NCI-H2196 treated with DMSO at 0.1 percent for 48 hours (cell line): ENCODE measurements around the gene BEGAIN.
A peak's percentile ranks its signal among the peaks of the same experiment; 100 is the strongest.

ENCODE experiments used
- DNase-seq: peaks from one replicate; lab custom pipeline; 2025; ENCODE audit not compliant: unreplicated experiment; lab: John Stamatoyannopoulos, UW

The BEGAIN gene

DNA sequence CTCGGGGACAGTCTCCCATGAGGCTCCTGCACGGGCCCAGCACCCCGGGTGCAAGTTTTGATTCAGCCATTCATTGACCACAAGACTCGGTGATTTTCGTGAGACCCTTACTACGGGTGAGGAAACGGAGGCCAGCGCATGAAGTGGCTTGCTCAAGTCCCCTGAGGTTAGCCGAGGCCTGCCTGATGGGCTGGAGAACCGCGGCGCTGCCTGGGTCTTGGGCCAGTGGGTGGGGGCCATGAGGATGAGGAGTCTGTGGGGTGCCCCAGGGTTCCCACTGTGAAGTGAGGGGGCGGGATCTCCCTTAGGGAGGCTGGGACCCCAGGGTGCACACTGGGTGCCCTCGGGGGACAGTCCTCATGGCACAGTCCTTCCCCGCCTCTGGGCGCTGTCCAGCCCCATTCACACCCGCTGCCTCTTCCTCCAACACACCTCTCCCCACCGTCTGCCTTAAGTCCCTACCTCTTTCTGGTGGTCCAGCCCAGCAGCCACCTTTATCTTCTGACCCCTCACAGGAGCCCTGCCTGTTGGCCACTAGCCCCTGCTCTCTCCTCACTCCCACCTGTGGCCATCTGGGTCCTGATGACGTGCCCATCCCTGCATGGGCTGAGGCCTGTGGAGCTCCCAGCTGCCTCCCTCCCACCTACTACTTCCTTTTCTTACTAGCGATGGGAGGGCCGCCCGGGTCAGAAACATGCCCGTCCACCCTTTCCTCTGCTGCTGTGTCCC lies 16.3 kb downstream of the BEGAIN start:
- no peak for DNase-seq

GRCh38 chr14:100569734-100570286 lies 17.4 kb downstream of the BEGAIN start:
- no peak for DNase-seq

- no peak for DNase-seq
Measured at GRCh38 chr14:100568998-100569733, 18.1 kb downstream of the BEGAIN start.

DNA sequence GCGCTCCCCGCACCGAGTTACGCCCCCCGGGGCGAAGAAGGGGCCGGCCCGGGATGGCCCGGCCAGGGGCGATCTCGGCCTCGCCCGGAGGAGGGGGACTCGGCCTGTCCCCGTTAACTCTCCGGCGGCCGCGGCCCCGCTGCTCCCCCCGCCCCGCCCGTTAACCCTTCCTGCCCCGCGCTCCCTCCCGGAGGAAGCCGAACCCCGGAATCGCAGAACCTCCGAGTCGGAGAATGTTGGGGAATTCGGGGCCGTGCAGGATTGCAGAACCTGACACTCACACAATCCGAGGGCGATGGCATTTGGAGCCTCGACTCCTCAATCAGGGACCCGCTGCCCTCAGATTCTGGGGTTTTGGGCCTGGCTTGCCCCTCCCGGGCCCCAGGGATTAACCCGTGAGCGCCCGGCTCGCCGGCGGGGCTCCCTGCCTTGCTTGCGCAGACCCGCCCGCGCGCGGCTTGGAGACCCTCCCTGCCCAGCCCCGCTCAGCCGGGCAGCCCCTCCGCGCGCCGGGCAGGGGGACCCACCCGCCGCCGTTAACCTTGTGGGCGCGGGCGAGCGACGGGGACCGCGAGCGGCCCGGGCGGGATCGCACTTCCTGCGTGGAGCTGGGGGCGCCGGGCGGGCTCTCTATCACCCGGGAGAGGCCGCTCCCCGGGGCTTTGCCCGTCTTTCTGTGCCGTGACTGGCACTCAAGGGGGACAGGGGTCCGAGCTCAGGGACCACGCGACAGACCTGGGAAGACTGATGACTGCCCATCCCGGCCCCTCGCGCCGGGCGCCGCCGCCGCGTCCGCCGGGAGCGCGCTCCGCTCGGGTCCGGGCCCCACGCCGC lies 18.8 kb downstream of the BEGAIN start:
- DNase-seq, result no peak

GRCh38 chr14:100567877-100568163 lies 19.4 kb downstream of the BEGAIN start:
- DNase-seq, result no peak

DNA sequence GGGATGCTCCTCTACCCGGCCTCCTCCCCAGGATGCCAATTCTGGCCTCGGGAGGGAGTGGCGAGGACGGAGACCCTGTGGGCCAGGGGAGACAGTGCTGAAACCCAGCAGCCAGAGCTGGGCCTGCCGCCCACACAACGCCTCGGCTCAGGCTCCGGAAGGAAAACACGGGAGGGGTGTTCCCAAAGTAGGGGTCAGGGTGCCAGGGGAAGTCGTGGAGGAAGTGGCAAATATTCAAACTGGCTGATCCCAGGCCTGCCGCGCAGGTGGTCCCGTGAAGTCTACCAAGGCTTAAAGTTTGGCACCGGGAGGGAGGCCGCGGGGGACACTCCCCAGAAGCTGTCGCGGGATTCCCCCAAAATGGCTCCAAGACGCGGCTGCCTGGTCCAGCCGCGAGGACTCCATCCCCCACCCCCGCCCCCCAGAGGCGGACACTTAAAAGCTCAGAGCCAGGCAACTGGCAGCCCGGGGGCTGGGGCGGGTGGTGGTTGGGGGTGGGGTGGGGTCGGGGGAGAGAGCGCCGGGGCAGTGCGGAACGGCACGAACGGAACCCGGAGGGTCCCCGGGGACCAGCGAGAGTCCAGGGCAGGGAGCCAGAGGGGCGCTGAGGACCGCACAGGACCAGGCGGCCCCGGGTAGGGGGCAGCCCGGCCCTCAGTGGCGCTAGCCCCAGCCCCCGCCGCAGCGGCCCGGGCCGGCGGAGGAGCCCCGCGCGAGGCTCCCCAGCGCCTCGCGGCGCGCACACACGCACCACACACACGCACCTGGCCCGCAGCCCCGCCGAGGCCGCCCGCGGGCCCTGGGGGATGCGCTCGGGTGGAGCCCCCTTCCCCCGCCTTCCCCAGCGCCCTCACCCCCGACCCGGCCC lies 20.0 kb downstream of the BEGAIN start:
- no peak for DNase-seq

GRCh38 chr14:100566586-100566985 lies 20.6 kb downstream of the BEGAIN start:
- DNase-seq, result no peak

DNA sequence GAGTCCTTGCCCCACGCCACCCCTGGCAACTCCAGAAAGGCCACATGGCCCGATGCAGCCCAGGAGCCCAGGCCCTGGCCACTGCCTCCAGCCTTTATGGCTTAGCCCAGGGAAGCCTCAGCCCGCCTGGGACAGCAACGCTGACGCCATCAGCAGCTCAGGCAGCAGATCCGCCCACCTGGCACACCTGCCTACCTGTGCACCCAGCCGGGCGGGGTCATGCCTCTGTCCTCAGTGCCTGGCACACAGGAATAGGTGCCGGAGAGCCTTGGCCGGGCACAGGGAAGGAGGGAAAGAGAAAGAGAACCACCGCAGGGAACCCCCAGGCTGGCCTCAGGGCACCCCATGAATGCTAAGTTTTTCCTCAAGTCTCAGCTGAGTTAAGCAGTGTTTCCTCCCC lies 21.1 kb downstream of the BEGAIN start:
- DNase-seq, result no peak

DNA sequence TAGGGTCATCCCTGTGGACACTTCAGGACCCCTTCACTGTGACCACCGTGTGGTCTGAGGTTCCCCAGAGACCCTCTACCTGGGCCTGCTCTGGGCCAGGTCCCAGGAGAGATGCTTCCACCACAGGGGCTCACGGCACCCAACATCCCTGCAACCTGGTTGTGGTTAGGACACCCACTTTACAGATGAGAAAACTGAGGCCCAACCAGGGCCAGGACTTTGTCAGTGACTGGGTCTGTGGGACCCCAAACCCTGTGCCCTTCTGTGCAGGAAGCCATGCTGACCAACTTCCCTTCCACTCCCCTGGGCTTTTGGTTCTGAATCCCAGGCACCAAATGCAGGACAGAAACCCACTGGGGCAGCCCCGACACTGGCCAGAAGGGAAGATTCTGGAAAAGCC lies 21.6 kb downstream of the BEGAIN start:
- DNase-seq, result no peak

DNA sequence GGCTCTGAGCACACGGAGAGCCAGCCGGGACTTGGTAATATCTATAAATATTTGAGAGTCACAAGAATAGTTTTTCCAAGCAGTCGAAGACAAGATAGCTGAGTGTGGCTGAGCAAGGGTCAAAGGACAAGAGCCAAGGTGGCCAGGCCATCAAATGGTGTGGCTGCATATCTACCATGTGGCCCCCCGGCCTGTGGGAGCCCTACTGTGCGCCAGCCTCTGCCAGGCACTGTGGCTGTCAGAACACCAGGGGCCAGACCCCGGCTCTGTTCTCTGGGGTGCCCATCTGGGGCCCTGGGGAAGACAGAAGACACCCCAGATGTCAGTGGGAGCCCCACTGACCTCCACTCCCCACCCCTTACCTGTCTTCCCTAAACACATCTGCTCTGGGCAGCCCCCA lies 22.7 kb downstream of the BEGAIN start:
- DNase-seq, result no peak

- no peak for DNase-seq
Measured at GRCh38 chr14:100562751-100563150, 24.5 kb downstream of the BEGAIN start.

GRCh38 chr14:100561005-100561404 lies 26.2 kb downstream of the BEGAIN start:
- DNase-seq, result no peak

DNA sequence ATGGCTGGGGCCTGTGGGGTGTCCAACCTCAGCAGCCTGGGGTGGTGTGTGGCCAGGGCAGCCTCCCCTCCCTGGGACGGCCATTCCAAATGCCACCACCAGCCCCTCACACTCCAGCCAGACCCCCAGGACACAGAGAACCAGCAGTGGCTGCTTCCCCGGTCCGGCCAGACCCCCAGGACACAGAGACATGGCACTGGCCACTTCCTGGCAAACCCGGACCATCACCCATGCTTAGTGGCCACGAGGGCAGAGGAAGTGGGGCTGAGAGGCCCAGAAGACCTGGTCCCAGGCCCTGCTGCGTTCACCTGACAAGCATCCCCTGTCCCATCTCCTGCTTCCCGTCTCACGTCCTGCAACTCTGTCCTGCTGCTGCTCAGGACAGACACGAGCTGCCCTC lies 26.7 kb downstream of the BEGAIN start:
- DNase-seq, result no peak

- DNase-seq, result no peak
Measured at GRCh38 chr14:100559455-100559854, 27.8 kb downstream of the BEGAIN start.

- no peak for DNase-seq
Measured at GRCh38 chr14:100558966-100559365, 28.3 kb downstream of the BEGAIN start.

- no peak for DNase-seq
Measured at GRCh38 chr14:100558226-100558625, 29.0 kb downstream of the BEGAIN start.

DNA sequence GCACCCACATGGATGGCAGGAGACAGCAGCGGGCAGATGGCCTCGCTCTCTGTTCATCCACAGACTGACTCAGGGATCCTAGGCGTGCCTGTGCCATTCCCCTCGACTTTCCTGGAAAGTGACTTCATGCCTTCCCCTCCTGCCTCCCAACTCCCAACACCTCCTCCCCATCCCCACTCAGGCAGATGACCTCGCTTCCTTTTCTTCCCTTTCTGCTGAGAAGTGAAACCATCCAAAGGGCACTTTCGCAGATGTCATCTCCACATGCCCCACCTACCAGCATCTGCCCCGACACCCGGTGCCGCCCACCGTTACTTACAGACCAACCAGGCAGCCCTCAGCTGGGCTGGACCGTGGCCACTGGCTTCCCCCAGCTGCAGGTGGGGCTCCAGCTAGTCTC lies 29.6 kb downstream of the BEGAIN start:
- peak; percentile 26 for DNase-seq

DNA sequence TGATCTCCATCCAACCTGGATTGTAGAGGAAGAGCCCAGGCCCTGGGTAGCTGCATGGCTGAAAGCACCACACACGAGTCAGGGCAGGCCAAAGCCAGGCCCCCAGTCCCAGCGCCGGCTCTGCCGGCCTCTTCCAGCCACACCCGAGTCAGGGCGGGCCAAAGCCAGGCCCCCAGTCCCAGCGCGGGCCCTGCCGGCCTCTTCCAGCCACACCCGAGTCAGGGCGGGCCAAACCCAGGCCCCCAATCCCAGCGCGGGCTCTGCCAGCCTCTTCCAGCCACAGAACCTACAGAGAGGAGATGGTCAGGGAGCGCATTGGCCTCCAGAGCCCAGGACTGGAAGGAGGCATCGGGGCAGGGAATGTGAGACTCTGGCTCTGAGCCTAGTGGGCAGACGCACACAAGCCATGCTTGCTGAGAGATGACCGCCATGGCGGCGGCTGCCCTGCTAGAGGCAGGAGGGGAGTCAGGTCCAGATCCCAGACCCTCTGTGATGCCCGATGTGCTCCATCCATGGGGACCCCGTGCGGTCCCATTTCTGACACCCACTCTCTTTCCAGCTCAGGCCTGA lies 30.2 kb downstream of the BEGAIN start:
- DNase-seq, result no peak

GRCh38 chr14:100556140-100556475 lies 31.1 kb downstream of the BEGAIN start:
- no peak for DNase-seq

- no peak for DNase-seq
Measured at GRCh38 chr14:100555436-100556139, 31.6 kb downstream of the BEGAIN start.
